Astrocyte (in vitro differentiated cells and primary cell): ENCODE measurements around the gene LPGAT1.

Experiments
- CTCF ChIP-seq: IDR thresholded peaks from 2 replicates; pipeline ENCODE4 v1.5.1; 2011; ENCODE audit warnings: low read depth, mild to moderate bottlenecking, inconsistent platforms, low read length, moderate library complexity; ENCODE audit not compliant: insufficient read depth
- EZH2 ChIP-seq: IDR thresholded peaks from 2 replicates; pipeline ENCODE4 v1.6.1; 2012; ENCODE audit warnings: mild to moderate bottlenecking, low read length, inconsistent platforms; ENCODE audit not compliant: insufficient read depth

DNA sequence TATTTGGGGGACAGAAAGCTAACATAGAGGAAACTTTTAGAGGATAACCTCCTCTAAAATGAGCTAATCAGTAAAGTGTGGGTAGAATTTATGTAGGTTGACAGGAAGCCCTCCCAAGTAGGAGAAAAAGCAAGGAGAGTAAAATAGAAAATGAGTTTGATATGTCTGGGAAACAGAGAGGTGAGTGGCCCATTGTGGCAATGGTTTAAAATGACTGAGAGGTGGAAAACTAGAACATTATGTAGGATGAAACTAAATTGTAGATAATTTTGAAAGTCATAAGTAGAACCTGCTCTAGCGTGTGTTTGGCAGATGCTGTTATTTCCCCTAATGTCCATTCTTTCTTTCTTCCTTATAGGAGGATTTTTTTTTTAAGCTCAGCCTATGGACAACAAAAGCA is 8.5 kb upstream of the LPGAT1 start:
- TF ChIP-seq CTCF (no peak), EZH2 (no peak)
